Astrocyte of the spinal cord (primary cell): ENCODE results near the gene RYR3.

Experiments used
- DNase-seq: peaks from one replicate; pipeline ENCODE4 v3.0.0; 2011; ENCODE audit warnings: low read depth, low spot score
- H3K4me3 ChIP-seq: 2 replicates; pipeline ENCODE4 v1.5.1; 2011; ENCODE audit warnings: low read depth, mild to moderate bottlenecking, low read length, moderate library complexity
- CTCF ChIP-seq: IDR thresholded peaks from 2 replicates; pipeline ENCODE4 v1.5.1; 2012; ENCODE audit warnings: low read depth, mild to moderate bottlenecking, low read length, inconsistent platforms
- in situ Hi-C: cut with HindIII; loops from 2 replicates; pipeline ENCODE4 v1.10.0; 2017; ENCODE audit warnings: low sequenced_read_pairs

RYR3 gene

GRCh38 chr15:33329457-33329856 lies 18.7 kb downstream of the RYR3 start:
- DNase-seq = no peak
- H3K4me3 ChIP-seq = no peak overlapping the region
- in situ Hi-C loops = no loop called here
- no peak for TF ChIP-seq CTCF

GRCh38 chr15:33330931-33331330 lies 20.2 kb downstream of the RYR3 start:
- in situ Hi-C loops = no loop called here
- no peak for DNase-seq
- TF ChIP-seq CTCF = no peak
- H3K4me3 ChIP-seq = no peak overlapping the region

GRCh38 chr15:33341953-33342352 lies 31.2 kb downstream of the RYR3 start:
- in situ Hi-C loops = no loop called here
- TF ChIP-seq CTCF = no peak
- no peak for DNase-seq
- no peak overlapping the region for H3K4me3 ChIP-seq

GRCh38 chr15:33343275-33343674 lies 32.5 kb downstream of the RYR3 start:
- TF ChIP-seq CTCF = no peak
- no peak for DNase-seq
- H3K4me3 ChIP-seq = no peak overlapping the region
- in situ Hi-C loops = no loop called here

GRCh38 chr15:33344111-33344510 lies 33.3 kb downstream of the RYR3 start:
- in situ Hi-C loops = no loop called here
- no peak for DNase-seq
- no peak overlapping the region for H3K4me3 ChIP-seq
- no peak for TF ChIP-seq CTCF

- no peak overlapping the region for H3K4me3 ChIP-seq
- in situ Hi-C loops = no loop called here
- no peak for TF ChIP-seq CTCF
- no peak for DNase-seq
Measured at GRCh38 chr15:33344530-33344929, 33.8 kb downstream of the RYR3 start.

GRCh38 chr15:33354411-33354810 lies 43.6 kb downstream of the RYR3 start:
- no peak for TF ChIP-seq CTCF
- no peak overlapping the region for H3K4me3 ChIP-seq
- in situ Hi-C loops = no loop called here
- no peak for DNase-seq
